ENCODE data around the gene TERF2IP. TPM values are rescaled to one million over a fixed set of nuclear protein-coding genes. Genes with fewer than 3 reads are reported as not detected.
A peak's percentile ranks its signal among the peaks of the same experiment; 100 is the strongest.

TERF2IP gene
- total and polyA plus RNA-seq, 9 of the 15 experiments (the other 6 are each of a cell fraction or from before 2014, with no cell fraction given): 14.5 to 64.2 (median 47.0) TPM

DNA sequence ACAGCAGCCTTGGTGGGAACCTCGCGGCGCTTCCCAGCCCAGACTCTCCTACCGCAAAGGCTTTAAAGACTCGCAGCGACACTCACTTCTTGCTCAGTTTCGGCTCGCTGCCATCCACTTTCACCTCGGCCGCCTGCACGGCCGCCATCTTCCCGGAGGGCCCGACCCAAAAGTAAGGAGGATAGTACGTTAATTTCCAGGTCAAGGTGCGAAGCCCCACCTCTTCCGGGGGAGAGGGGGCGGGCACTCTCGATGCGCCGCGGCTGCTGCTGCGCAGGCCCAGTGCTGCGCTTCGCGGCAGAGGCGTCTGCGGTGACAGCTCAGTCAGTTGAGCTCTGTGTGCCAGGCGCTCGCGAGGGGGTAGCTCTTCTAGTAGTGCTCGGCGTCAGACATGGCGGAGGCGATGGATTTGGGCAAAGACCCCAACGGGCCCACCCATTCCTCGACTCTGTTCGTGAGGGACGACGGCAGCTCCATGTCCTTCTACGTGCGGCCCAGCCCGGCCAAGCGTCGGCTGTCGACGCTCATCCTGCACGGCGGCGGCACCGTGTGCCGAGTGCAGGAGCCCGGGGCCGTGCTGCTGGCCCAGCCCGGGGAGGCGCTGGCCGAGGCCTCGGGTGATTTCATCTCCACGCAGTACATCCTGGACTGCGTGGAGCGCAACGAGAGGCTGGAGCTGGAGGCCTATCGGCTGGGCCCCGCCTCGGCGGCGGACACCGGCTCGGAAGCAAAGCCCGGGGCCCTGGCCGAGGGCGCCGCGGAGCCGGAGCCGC is at the start of gene TERF2IP, which contains the start of gene KARS1 (continued):
- TF ChIP-seq RAD51 (IDR thresholded peaks at IDR 0.05; ENCODE audit: borderline replicate concordance, low read depth) (no peak), MXI1 (IDR thresholded peaks at IDR 0.05; ENCODE audit: low read depth, low read length) (0 out of 2 replicates have a peak, but pooled peaks have one; percentile 10), TRIM28 (IDR thresholded peaks at IDR 0.05) (no peak), HCFC1 (IDR thresholded peaks at IDR 0.05; ENCODE audit: low read depth, low read length) (peak; percentile 69), MEF2D (tag; conservative IDR thresholded peaks at IDR 0.05; ENCODE audit: low read depth) (no peak), JUN (IDR thresholded peaks at IDR 0.05; ENCODE audit: borderline replicate concordance, low read depth, low read length) (no peak), JUN (CRISPR knock-in tag; IDR thresholded peaks at IDR 0.05; ENCODE audit: borderline replicate concordance) (no peak), ZNF140 (CRISPR knock-in tag; IDR thresholded peaks at IDR 0.05) (no peak), THAP7 (CRISPR knock-in tag; IDR thresholded peaks at IDR 0.05) (no peak), ZNF316 (IDR thresholded peaks at IDR 0.05) (no peak), ZBTB17 (CRISPR knock-in tag; IDR thresholded peaks at IDR 0.05) (no peak), CBFA2T2 (conservative IDR thresholded peaks at IDR 0.05) (no peak), SAP30 (IDR thresholded peaks at IDR 0.05; ENCODE audit: borderline replicate concordance, insufficient read depth, low read depth, low read length, poor library complexity, severe bottlenecking) (peak; percentile 76), ZFX (CRISPR knock-in tag; IDR thresholded peaks at IDR 0.05) (peak; percentile 95), TCF15 (CRISPR knock-in tag; IDR thresholded peaks at IDR 0.05) (no peak), POLR2AphosphoS2 (IDR thresholded peaks at IDR 0.05; ENCODE audit: low read length) (0 out of 2 replicates have a peak, but pooled peaks have one; percentile 60), CBX1 (IDR thresholded peaks at IDR 0.05; ENCODE audit: low read depth) (peak; percentile 58; the same call in 1 of the 2 replicates)
- TF ChIP-seq, protein P1, sequence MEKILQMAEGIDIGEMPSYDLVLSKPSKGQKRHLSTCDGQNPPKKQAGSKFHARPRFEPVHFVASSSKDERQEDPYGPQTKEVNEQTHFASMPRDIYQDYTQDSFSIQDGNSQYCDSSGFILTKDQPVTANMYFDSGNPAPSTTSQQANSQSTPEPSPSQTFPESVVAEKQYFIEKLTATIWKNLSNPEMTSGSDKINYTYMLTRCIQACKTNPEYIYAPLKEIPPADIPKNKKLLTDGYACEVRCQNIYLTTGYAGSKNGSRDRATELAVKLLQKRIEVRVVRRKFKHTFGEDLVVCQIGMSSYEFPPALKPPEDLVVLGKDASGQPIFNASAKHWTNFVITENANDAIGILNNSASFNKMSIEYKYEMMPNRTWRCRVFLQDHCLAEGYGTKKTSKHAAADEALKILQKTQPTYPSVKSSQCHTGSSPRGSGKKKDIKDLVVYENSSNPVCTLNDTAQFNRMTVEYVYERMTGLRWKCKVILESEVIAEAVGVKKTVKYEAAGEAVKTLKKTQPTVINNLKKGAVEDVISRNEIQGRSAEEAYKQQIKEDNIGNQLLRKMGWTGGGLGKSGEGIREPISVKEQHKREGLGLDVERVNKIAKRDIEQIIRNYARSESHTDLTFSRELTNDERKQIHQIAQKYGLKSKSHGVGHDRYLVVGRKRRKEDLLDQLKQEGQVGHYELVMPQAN (IDR thresholded peaks at IDR 0.05; ENCODE audit: borderline replicate concordance): peak; percentile 42
- TF ChIP-seq, protein P2, sequence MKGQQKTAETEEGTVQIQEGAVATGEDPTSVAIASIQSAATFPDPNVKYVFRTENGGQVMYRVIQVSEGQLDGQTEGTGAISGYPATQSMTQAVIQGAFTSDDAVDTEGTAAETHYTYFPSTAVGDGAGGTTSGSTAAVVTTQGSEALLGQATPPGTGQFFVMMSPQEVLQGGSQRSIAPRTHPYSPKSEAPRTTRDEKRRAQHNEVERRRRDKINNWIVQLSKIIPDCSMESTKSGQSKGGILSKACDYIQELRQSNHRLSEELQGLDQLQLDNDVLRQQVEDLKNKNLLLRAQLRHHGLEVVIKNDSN (CRISPR knock-in tag; IDR thresholded peaks at IDR 0.05): no peak
- TF ChIP-seq, protein P3, sequence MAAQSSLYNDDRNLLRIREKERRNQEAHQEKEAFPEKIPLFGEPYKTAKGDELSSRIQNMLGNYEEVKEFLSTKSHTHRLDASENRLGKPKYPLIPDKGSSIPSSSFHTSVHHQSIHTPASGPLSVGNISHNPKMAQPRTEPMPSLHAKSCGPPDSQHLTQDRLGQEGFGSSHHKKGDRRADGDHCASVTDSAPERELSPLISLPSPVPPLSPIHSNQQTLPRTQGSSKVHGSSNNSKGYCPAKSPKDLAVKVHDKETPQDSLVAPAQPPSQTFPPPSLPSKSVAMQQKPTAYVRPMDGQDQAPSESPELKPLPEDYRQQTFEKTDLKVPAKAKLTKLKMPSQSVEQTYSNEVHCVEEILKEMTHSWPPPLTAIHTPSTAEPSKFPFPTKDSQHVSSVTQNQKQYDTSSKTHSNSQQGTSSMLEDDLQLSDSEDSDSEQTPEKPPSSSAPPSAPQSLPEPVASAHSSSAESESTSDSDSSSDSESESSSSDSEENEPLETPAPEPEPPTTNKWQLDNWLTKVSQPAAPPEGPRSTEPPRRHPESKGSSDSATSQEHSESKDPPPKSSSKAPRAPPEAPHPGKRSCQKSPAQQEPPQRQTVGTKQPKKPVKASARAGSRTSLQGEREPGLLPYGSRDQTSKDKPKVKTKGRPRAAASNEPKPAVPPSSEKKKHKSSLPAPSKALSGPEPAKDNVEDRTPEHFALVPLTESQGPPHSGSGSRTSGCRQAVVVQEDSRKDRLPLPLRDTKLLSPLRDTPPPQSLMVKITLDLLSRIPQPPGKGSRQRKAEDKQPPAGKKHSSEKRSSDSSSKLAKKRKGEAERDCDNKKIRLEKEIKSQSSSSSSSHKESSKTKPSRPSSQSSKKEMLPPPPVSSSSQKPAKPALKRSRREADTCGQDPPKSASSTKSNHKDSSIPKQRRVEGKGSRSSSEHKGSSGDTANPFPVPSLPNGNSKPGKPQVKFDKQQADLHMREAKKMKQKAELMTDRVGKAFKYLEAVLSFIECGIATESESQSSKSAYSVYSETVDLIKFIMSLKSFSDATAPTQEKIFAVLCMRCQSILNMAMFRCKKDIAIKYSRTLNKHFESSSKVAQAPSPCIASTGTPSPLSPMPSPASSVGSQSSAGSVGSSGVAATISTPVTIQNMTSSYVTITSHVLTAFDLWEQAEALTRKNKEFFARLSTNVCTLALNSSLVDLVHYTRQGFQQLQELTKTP (IDR thresholded peaks at IDR 0.05; ENCODE audit: low read depth in 1 of 2, partially characterized antibody in 2 of 2): peak in 1 of 2 experiments; percentile 51

All from K562 (cell line).